HepG2 (cell line): ENCODE data around the gene ATAD3C. TPM values are rescaled to one million over a fixed set of nuclear protein-coding genes. Genes with fewer than 3 reads are reported as not detected.

Experiments
- AGO2 ChIP-seq: fragments of 200-400 bp; formaldehyde crosslinking; optimal IDR thresholded peaks from 2 replicates; pipeline ENCODE3; 2017; ENCODE audit warnings: mild to moderate bottlenecking, low read depth, low read length, moderate library complexity
- ARNT2 ChIP-seq: sonication (generic); formaldehyde crosslinking; IDR thresholded peaks from 2 replicates; pipeline ENCODE4 v1.8.0; 2022; ENCODE audit warnings: mild to moderate bottlenecking, low read depth, missing genetic modification reagents, moderate library complexity
- CAMTA2 ChIP-seq: sonication (generic); formaldehyde crosslinking; IDR thresholded peaks from 2 replicates; pipeline ENCODE4 v1.4.0; 2020; ENCODE audit warnings: mild to moderate bottlenecking, missing genetic modification reagents, borderline replicate concordance
- EED ChIP-seq: sonication (generic); formaldehyde crosslinking; IDR thresholded peaks from 2 replicates; pipeline ENCODE4 v1.5.0; 2020; ENCODE audit warnings: mild to moderate bottlenecking, missing genetic modification reagents
- GABPA ChIP-seq, 2 experiments: IDR thresholded peaks; 2 replicates each; pipeline ENCODE4 v1.6.1; 2011 to 2016; ENCODE audit warnings: low read depth in 2 of 2, low read length in 1 of 2, missing biosample characterization in 1 of 2, missing genetic modification characterization in 1 of 2
- HCFC1 ChIP-seq: fragments of 150-350 bp; IDR thresholded peaks from 2 replicates; pipeline ENCODE4 v1.6.1; 2014; ENCODE audit warnings: low read depth, low read length
- HNF4G ChIP-seq, 2 experiments: sonication (generic) in 1 of 2; formaldehyde crosslinking in 1 of 2; IDR thresholded peaks; 2 replicates each; pipeline versions ENCODE4 v1.4.0 to v1.6.1; 2011 to 2020; ENCODE audit warnings: borderline replicate concordance in 2 of 2, low read depth in 2 of 2, mild to moderate bottlenecking in 2 of 2, low read length in 1 of 2, missing genetic modification reagents in 1 of 2, moderate library complexity in 1 of 2
- MYC ChIP-seq: sonication (generic); formaldehyde crosslinking; IDR thresholded peaks from 2 replicates; pipeline ENCODE4 v1.9.0; 2021; ENCODE audit warnings: missing genetic modification reagents, borderline replicate concordance
- RBM22 ChIP-seq: fragments of 200-400 bp; formaldehyde crosslinking; optimal IDR thresholded peaks from 2 replicates; pipeline ENCODE3; 2017; ENCODE audit warnings: mild to moderate bottlenecking, low read length, moderate library complexity
- RORA ChIP-seq: sonication (generic); formaldehyde crosslinking; IDR thresholded peaks from 2 replicates; pipeline ENCODE4 v1.5.0; 2020; ENCODE audit warnings: mild to moderate bottlenecking, missing genetic modification reagents, moderate library complexity
- SIN3B ChIP-seq: fragments of 150-350 bp; IDR thresholded peaks from 2 replicates; pipeline ENCODE4 v1.6.1; 2014; ENCODE audit warnings: low read length
- ZBTB49 ChIP-seq: sonication (generic); formaldehyde crosslinking; IDR thresholded peaks from 2 replicates; pipeline ENCODE4 v1.4.0; 2020; ENCODE audit warnings: missing genetic modification reagents, borderline replicate concordance
- ZNF547 ChIP-seq: sonication (generic); formaldehyde crosslinking; IDR thresholded peaks from 2 replicates; pipeline ENCODE4 v1.5.1; 2020; ENCODE audit warnings: mild to moderate bottlenecking, missing genetic modification reagents
- ZNF616 ChIP-seq: sonication (generic); formaldehyde crosslinking; IDR thresholded peaks from 2 replicates; pipeline ENCODE4 v1.5.0; 2020; ENCODE audit warnings: low read depth, mild to moderate bottlenecking, missing genetic modification reagents
- ZNF772 ChIP-seq: sonication (generic); formaldehyde crosslinking; IDR thresholded peaks from 2 replicates; pipeline ENCODE4 v1.5.0; 2020; ENCODE audit warnings: mild to moderate bottlenecking, missing genetic modification reagents
- ZSCAN21 ChIP-seq: sonication (generic); formaldehyde crosslinking; IDR thresholded peaks from 2 replicates; pipeline ENCODE4 v1.8.0; 2022; ENCODE audit warnings: mild to moderate bottlenecking, missing genetic modification reagents, moderate library complexity, borderline replicate concordance
- polyA plus RNA-seq, 8 experiments: library from polyadenylated mRNA; depleted of rRNA in 3 of 8; stranded (reverse) in 7 of 8; unstranded in 1 of 8; fragments of >200 nt; fragmentation: Illumina TruSeq in 4 of 8; extraction: Trizol in 4 of 8; gene quantifications; 2 replicates each; pipeline versions ENCODE4 v1.2.1 to v1.2.3, GENCODE V29; 2011 to 2016; ENCODE audit warnings: low read depth in 4 of 8, missing spikeins in 1 of 8, mixed read lengths in 1 of 8; ENCODE audit not compliant: insufficient read depth in 1 of 8
- total RNA-seq, 5 experiments: library from RNA; depleted of rRNA; stranded (reverse); fragments of >200 nt; fragmentation: Illumina TruSeq; extraction: Trizol; gene quantifications; 2 replicates each; pipeline ENCODE4 v1.2.3, GENCODE V29; 2016; ENCODE audit warnings: low read depth in 1 of 5
- TF ChIP-seq, protein P1 (sequence below): sonication (generic); formaldehyde crosslinking; IDR thresholded peaks from 2 replicates; pipeline ENCODE4 v1.4.0; 2020; ENCODE audit warnings: missing genetic modification reagents
- TF ChIP-seq, protein P2 (sequence below): sonication (generic); formaldehyde crosslinking; IDR thresholded peaks from 2 replicates; pipeline ENCODE4 v1.5.0; 2020; ENCODE audit warnings: mild to moderate bottlenecking, missing genetic modification reagents, moderate library complexity
- TF ChIP-seq, protein P3 (sequence below): sonication (generic); formaldehyde crosslinking; IDR thresholded peaks from 2 replicates; pipeline ENCODE4 v1.8.0; 2022; ENCODE audit warnings: missing genetic modification reagents, low read depth, mild to moderate bottlenecking, borderline replicate concordance

ATAD3C gene
- total and polyA plus RNA-seq, 2 of the 13 experiments (the other 11 are each of a cell fraction or from before 2014, with no cell fraction given): 2.4 to 3.2 TPM

- 0 out of 2 replicates have a peak, but pooled peaks have one; percentile 42 for TF ChIP-seq ARNT2 (CRISPR knock-in tag)
- TF ChIP-seq AGO2: peak; percentile 78
- no peak for TF ChIP-seq HCFC1
- TF ChIP-seq MYC (CRISPR knock-in tag): peak; percentile 73; the same call in 1 of the 2 replicates
- no peak for TF ChIP-seq RBM22
- TF ChIP-seq, protein P1, sequence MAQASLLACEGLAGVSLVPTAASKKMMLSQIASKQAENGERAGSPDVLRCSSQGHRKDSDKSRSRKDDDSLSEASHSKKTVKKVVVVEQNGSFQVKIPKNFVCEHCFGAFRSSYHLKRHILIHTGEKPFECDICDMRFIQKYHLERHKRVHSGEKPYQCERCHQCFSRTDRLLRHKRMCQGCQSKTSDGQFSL (CRISPR knock-in tag): no peak; the same call in 1 of the 2 replicates
- TF ChIP-seq, protein P2, sequence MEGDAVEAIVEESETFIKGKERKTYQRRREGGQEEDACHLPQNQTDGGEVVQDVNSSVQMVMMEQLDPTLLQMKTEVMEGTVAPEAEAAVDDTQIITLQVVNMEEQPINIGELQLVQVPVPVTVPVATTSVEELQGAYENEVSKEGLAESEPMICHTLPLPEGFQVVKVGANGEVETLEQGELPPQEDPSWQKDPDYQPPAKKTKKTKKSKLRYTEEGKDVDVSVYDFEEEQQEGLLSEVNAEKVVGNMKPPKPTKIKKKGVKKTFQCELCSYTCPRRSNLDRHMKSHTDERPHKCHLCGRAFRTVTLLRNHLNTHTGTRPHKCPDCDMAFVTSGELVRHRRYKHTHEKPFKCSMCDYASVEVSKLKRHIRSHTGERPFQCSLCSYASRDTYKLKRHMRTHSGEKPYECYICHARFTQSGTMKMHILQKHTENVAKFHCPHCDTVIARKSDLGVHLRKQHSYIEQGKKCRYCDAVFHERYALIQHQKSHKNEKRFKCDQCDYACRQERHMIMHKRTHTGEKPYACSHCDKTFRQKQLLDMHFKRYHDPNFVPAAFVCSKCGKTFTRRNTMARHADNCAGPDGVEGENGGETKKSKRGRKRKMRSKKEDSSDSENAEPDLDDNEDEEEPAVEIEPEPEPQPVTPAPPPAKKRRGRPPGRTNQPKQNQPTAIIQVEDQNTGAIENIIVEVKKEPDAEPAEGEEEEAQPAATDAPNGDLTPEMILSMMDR: peak; percentile 31; the same call in 1 of the 2 replicates
- TF ChIP-seq ZNF772 (CRISPR knock-in tag): no peak
- TF ChIP-seq SIN3B: no peak
- TF ChIP-seq ZNF547 (CRISPR knock-in tag): no peak
- no peak for TF ChIP-seq GABPA (IDR thresholded peaks at IDR 0.05; ENCODE audit: low read depth, low read length)
- TF ChIP-seq GABPA (CRISPR knock-in tag; IDR thresholded peaks at IDR 0.05; ENCODE audit: low read depth): no peak
- TF ChIP-seq EED (CRISPR knock-in tag): no peak
- TF ChIP-seq, protein P3, sequence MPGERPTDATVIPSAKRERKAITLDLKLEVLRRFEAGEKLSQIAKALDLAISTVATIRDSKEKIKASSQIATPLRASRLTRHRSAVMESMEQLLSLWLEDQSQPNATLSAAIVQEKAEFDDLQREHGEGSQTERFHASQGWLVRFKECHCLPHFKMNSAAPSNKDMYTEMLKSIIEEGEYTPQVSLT (CRISPR knock-in tag): no peak
- no peak for TF ChIP-seq CAMTA2 (CRISPR knock-in tag)
- TF ChIP-seq RORA (CRISPR knock-in tag): no peak
- TF ChIP-seq ZNF616 (CRISPR knock-in tag): 0 out of 2 replicates have a peak, but pooled peaks have one; percentile 41
- TF ChIP-seq HNF4G (IDR thresholded peaks at IDR 0.05; ENCODE audit: borderline replicate concordance, low read depth, low read length): 0 out of 2 replicates have a peak, but pooled peaks have one; percentile 40
- no peak for TF ChIP-seq HNF4G (CRISPR knock-in tag; IDR thresholded peaks at IDR 0.05; ENCODE audit: borderline replicate concordance, low read depth)
- no peak for TF ChIP-seq ZBTB49 (CRISPR knock-in tag)
- TF ChIP-seq ZSCAN21 (CRISPR knock-in tag): peak; percentile 60; the same call in 1 of the 2 replicates
These were observed 28.2 kb upstream of the ATAD3C start, which contains the start of gene ANKRD65 (continued) for GRCh38 chr1:1421147-1421906.
